Endothelial cell of umbilical vein (primary cell): Measurements from ENCODE around the gene CTNND2. TPM values are rescaled to one million over a fixed set of nuclear protein-coding genes. Genes with fewer than 3 reads are reported as not detected.

ENCODE experiments used
- BruUV-seq: library from RNA; stranded (reverse); fragments of 400-500 nt; replicated peaks from 2 replicates; lab custom pipeline; 2021; lab: Mats Ljungman, UMichigan
- CTCF ChIA-PET: fragments of 300-600, 350-600 bp; sonication (Branson Sonifier 250); formaldehyde crosslinking; loops from one replicate; lab custom pipeline; 2021; ENCODE audit warnings: antibody characterized with exemption, inconsistent platforms; lab: Charles Lee
- POLR2A ChIA-PET: fragments of 300-600, 350-600 bp; sonication (Branson Sonifier 250); formaldehyde crosslinking; loops from one replicate; lab custom pipeline; 2021; ENCODE audit warnings: antibody characterized with exemption, inconsistent platforms; lab: Charles Lee
- DNase-seq: peaks from one replicate; pipeline ENCODE4 v3.0.0-alpha.2; 2011; ENCODE audit warnings: low read depth, low spot score
- FAIRE-seq: peaks from 2 replicates; lab custom pipeline; 2011; peaks lifted over from hg19 to GRCh38; lab: Jason Lieb, UNC
- H2AFZ ChIP-seq: 2 replicates; pipeline ENCODE4 v1.6.0; 2012; ENCODE audit warnings: low read depth, low read length, control low read depth, inconsistent platforms
- H3K27ac ChIP-seq: 2 replicates; pipeline ENCODE4 v1.5.1; 2011; ENCODE audit warnings: low read depth, mild to moderate bottlenecking, control low read depth, low read length, moderate library complexity; ENCODE audit not compliant: insufficient read depth
- H3K27me3 ChIP-seq, 2 experiments: 2 replicates each; pipeline versions ENCODE4 v1.6.0 to v1.6.1; 2011; ENCODE audit warnings: low read length in 2 of 2, mixed read lengths in 1 of 2; ENCODE audit not compliant: control insufficient read depth in 2 of 2, insufficient read depth in 2 of 2
- H3K36me3 ChIP-seq, 2 experiments: 2 replicates in 1 of 2; 3 replicates in 1 of 2; pipeline ENCODE4 v1.5.1; 2011; ENCODE audit warnings: low read length in 2 of 2, mild to moderate bottlenecking in 1 of 2, moderate library complexity in 1 of 2; ENCODE audit not compliant: control insufficient read depth in 2 of 2, insufficient read depth in 2 of 2; ENCODE audit errors: extremely low read depth in 1 of 2
- H3K4me1 ChIP-seq: 3 replicates; pipeline ENCODE4 v1.5.1; 2011; ENCODE audit warnings: mild to moderate bottlenecking, low read length; ENCODE audit not compliant: control insufficient read depth, insufficient read depth; ENCODE audit errors: extremely low read depth
- H3K4me2 ChIP-seq: 2 replicates; pipeline ENCODE4 v1.6.1; 2011; ENCODE audit warnings: low read length, control low read depth, mixed read lengths; ENCODE audit not compliant: insufficient read depth
- H3K4me3 ChIP-seq, 3 experiments: fragments of 200-600 bp in 1 of 3; sonication (generic), shearing (Covaris generic) in 1 of 3; replicated peaks in 1 of 3; 2 replicates each; pipeline ENCODE4 v1.5.1; 2011 to 2016; ENCODE audit warnings: control low read depth in 3 of 3, low read length in 3 of 3, mild to moderate bottlenecking in 2 of 3, inconsistent platforms in 1 of 3, low read depth in 1 of 3, moderate library complexity in 1 of 3; ENCODE audit not compliant: insufficient read depth in 1 of 3
- H3K79me2 ChIP-seq: 2 replicates; pipeline ENCODE4 v1.6.0; 2012; ENCODE audit warnings: low read length, inconsistent platforms; ENCODE audit not compliant: control insufficient read depth, insufficient read depth
- H3K9ac ChIP-seq: replicated peaks from 2 replicates; pipeline ENCODE3; 2011; ENCODE audit warnings: low read length, control low read depth; ENCODE audit not compliant: insufficient read depth; ENCODE audit errors: extremely low read depth
- H3K9me1 ChIP-seq: replicated peaks from 3 replicates; pipeline ENCODE4 v1.6.0; 2011; ENCODE audit warnings: mild to moderate bottlenecking, low read length; ENCODE audit not compliant: control insufficient read depth, insufficient read depth; ENCODE audit errors: extremely low read depth
- H3K9me3 ChIP-seq: replicated peaks from 2 replicates; pipeline ENCODE4 v1.5.1; 2012; ENCODE audit warnings: low read length, inconsistent platforms; ENCODE audit not compliant: control insufficient read depth, insufficient read depth
- H4K20me1 ChIP-seq: replicated peaks from 2 replicates; pipeline ENCODE3; 2011; ENCODE audit warnings: mild to moderate bottlenecking, low read length; ENCODE audit not compliant: control insufficient read depth, insufficient read depth; ENCODE audit errors: extremely low read depth
- EZH2 ChIP-seq: IDR thresholded peaks from 2 replicates; pipeline ENCODE4 v1.6.1; 2012; ENCODE audit warnings: borderline replicate concordance, low read depth, mild to moderate bottlenecking, moderate library complexity, low read length, inconsistent platforms; ENCODE audit not compliant: severe bottlenecking
- FOS ChIP-seq: IDR thresholded peaks from 2 replicates; pipeline ENCODE4 v1.6.1; 2011; ENCODE audit warnings: mild to moderate bottlenecking, low read length, moderate library complexity, borderline replicate concordance; ENCODE audit not compliant: insufficient read depth
- GATA2 ChIP-seq: IDR thresholded peaks from 2 replicates; pipeline ENCODE4 v1.7.0; 2011; ENCODE audit warnings: low read depth, mild to moderate bottlenecking, moderate library complexity, mixed read lengths, low read length; ENCODE audit not compliant: insufficient read length, insufficient read depth
- JUN ChIP-seq: IDR thresholded peaks from 2 replicates; pipeline ENCODE4 v1.6.1; 2011; ENCODE audit warnings: borderline replicate concordance, low read depth; ENCODE audit not compliant: insufficient read length, insufficient read depth
- MAX ChIP-seq: IDR thresholded peaks from 2 replicates; pipeline ENCODE4 v1.6.1; 2011; ENCODE audit not compliant: insufficient read depth, insufficient read length
- MYC ChIP-seq: IDR thresholded peaks from one replicate; pipeline ENCODE4 v1.6.1; 2011; ENCODE audit warnings: mild to moderate bottlenecking, low read depth, low read length
- POLR2A ChIP-seq: IDR thresholded peaks from 2 replicates; pipeline ENCODE4 v1.6.1; 2012; ENCODE audit warnings: low read depth, mild to moderate bottlenecking, control low read depth, low read length
- dilution Hi-C: fragments of 300-500 bp; cut with MboI; formaldehyde crosslinking; loops from one replicate; pipeline ENCODE4 v1.15.0; 2019; ENCODE audit warnings: low sequenced_read_pairs; ENCODE audit not compliant: extremely low pct_ligation_motif_present
- intact Hi-C: fragments of 100-400 bp; cut with micrococcal nuclease; formaldehyde crosslinking; loops from one replicate; pipeline ENCODE4 v1.10.0; 2022
- polyA plus RNA-seq, 4 experiments: library from polyadenylated mRNA; depleted of rRNA in 3 of 4; stranded (reverse) in 3 of 4; unstranded in 1 of 4; fragments of >200 nt; gene quantifications; 2 replicates each; pipeline versions ENCODE4 v1.2.1 to v1.2.3, GENCODE V29; 2011 to 2012; ENCODE audit warnings: missing spikeins in 1 of 4
- total RNA-seq: library from RNA; stranded (reverse); gene quantifications from 2 replicates; pipeline ENCODE4 v1.2.3, GENCODE V29; 2021

CTNND2 gene
- total and polyA plus RNA-seq, 2 donors (not counting 3 experiments of a cell fraction or from before 2014, with no cell fraction given), result not detected

- H3K9me1 ChIP-seq, result no peaks in the 10 kb centered on the region
- H3K36me3 ChIP-seq, result no peaks in the 10 kb centered on the region
- H3K79me2 ChIP-seq, result no peaks in the 10 kb centered on the region
- dilution Hi-C loops (no loop called here), intact Hi-C loops (no loop called here)
- no peaks in the 10 kb centered on the region for H3K27me3 ChIP-seq
- H3K9me3 ChIP-seq, result no peaks in the 10 kb centered on the region
- CTCF ChIA-PET, result no interaction called here
- no peak overlapping the region for H3K27ac ChIP-seq
- H3K4me2 ChIP-seq, result no peak overlapping the region
- POLR2A ChIA-PET, result no interaction called here
- H4K20me1 ChIP-seq, result no peaks in the 10 kb centered on the region
- H3K4me1 ChIP-seq, result no peaks in the 10 kb centered on the region
- H3K9ac ChIP-seq, result no peak overlapping the region
- TF ChIP-seq JUN (no peak), MYC (no peak), EZH2 (no peak), MAX (no peak), FOS (no peak), POLR2A (no peak), GATA2 (no peak)
- FAIRE-seq, result no peak
- H2AFZ ChIP-seq, result no peak overlapping the region
- BruUV-seq, result no TSS peak
- DNase-seq, result no peak
- H3K4me3 ChIP-seq, result no peak overlapping the region
Observed at GRCh38 chr5:10975945-10976344, 928.3 kb downstream of the CTNND2 start.

- no peaks in the 10 kb centered on the region for H3K9me1 ChIP-seq
- H3K4me3 ChIP-seq, result no peak overlapping the region
- intact Hi-C loops (no loop called here), dilution Hi-C loops (no loop called here)
- no peak overlapping the region for H3K9ac ChIP-seq
- no peaks in the 10 kb centered on the region for H3K36me3 ChIP-seq
- no TSS peak for BruUV-seq
- FAIRE-seq (no peak), DNase-seq (no peak)
- no peaks in the 10 kb centered on the region for H3K27me3 ChIP-seq
- H3K27ac ChIP-seq, result no peak overlapping the region
- ChIA-PET POLR2A (no interaction called here), CTCF (interaction anchor here (1.4 kb wide), 1 partner anchor 13 kb away, joined by 5 read pairs; no protein-coding TSS in a partner anchor)
- H4K20me1 ChIP-seq, result no peaks in the 10 kb centered on the region
- no peak overlapping the region for H2AFZ ChIP-seq
- no peaks in the 10 kb centered on the region for H3K79me2 ChIP-seq
- H3K9me3 ChIP-seq, result no peaks in the 10 kb centered on the region
- H3K4me1 ChIP-seq, result no peaks in the 10 kb centered on the region
- no peak overlapping the region for H3K4me2 ChIP-seq
- no peak for TF ChIP-seq GATA2
- no peak for TF ChIP-seq POLR2A
- TF ChIP-seq FOS, result no peak
- no peak for TF ChIP-seq JUN
- TF ChIP-seq MAX, result no peak
Observed at GRCh38 chr5:10974850-10975249, 929.4 kb downstream of the CTNND2 start.
